Measurements from ENCODE around the gene ARL10.

ARL10 gene, protein sequence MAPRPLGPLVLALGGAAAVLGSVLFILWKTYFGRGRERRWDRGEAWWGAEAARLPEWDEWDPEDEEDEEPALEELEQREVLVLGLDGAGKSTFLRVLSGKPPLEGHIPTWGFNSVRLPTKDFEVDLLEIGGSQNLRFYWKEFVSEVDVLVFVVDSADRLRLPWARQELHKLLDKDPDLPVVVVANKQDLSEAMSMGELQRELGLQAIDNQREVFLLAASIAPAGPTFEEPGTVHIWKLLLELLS

DNA sequence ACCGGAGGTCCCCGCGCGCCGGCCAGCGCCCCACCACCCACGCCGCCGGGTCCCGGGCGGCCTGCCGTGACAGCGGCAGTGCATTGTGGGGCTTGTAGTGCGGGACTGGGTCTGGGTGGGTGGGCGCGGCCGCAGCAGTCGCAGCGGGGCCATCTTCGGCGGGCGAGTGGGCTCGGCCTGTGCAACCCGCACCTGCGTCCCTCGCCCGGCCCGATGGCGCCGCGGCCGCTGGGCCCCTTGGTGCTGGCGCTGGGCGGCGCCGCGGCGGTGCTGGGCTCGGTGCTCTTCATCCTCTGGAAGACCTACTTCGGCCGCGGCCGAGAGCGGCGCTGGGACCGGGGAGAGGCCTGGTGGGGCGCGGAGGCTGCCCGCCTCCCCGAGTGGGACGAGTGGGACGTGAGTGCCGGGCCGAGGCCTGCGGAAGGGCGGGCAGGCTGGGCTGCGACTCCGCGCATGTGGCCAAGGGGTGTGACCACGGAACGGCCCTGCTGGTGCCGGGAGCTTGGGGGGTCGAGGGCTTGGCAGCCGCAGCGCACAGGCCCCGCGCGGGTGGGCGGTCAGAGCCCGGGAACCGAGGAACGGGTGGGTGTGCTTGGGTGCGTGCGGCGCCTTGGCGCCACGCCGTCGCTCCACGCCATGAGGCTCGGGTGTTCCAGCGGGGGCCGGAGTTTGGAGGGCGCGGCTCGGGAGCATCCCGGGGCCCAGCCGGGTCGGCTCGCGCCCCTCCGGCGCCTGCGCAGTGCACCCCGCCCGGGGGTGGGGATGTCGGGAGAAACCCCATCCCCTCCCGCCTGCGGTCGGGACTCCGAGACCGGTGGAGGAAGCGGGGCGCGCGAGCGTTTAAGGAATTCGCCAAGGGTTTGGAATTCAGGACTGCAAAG lies at the start of gene ARL10:
Gene ARL10, plus strand, starts transcription at position 137 of the 881 bp plus-strand sequence. Its CDS starts 77 bp downstream, at position 214.
- peak; percentile 81 for DNase-seq

DNA sequence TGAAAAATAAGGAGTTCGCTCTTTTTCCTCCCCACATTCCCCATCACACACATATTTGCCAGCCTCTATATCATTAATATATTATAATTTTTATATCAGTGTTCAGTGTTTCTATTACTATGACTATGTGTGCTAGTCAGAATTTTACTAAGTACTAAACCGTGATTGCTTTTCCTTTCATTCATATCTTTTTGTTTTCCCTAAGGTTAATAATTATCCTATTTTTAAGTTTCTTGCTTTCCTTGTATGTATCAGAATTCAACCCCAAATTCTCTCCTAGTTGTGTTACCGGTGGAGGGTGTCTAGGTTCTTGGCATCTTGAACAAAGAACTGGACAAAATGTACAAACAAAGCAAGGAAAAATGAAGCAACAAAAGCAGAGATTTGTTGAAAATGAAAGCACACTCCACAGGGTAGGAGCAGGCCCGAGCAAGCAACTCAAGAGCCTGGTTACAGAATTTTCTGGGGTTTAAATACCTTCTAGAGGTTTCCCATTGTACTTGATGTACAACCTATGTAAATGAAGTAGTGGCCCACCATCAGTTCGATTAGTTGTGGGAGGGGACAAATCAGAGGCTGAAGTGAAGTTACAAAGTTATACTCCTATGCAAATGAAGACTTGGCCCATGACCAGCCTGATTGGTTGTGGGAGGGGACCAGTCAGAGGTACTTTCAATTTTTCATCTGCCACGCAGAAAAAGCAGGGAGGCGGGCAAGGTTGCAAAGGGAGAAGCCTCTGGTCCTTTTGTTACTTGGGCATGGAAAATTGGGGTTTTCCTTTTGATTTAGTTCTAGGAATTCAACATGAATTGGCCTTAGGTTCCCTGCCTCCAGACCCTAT lies 47.5 kb upstream of the ARL10 start:
- no peak for DNase-seq

DNA sequence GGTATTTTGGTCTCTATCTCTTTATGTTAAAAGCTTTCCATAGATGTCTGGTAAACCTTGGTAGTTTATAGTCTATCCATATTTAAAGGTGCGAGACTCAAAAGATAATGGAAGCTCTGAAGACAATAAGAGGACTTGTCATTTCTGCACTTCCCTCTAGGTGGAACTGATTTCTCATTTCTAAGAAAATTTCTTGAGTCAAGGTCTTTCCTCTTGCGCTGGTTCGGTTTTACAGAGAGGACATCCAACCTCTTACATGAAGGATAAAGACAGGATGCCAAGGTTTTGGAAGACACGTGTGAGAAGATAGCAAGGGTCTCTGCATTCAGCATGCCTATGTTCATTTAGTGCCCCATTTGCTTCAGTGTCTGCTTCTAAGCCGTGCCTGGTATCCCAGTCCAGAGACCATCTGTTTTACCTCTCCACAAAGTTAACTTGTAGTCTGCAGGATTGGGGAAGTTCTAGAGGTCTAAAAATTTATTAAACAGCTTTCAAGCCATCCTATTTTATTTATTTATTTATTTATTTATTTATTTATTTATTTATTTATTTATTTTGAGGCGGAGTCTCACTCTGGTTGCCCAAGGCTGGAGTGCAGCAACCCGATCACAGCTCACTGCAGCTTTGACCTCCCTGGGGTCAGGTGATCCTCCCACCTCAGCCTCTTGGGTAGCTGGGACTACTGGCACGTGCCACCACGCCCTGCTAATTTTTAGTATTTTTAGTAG lies 45.3 kb upstream of the ARL10 start:
- peak; percentile 17 for DNase-seq

DNA sequence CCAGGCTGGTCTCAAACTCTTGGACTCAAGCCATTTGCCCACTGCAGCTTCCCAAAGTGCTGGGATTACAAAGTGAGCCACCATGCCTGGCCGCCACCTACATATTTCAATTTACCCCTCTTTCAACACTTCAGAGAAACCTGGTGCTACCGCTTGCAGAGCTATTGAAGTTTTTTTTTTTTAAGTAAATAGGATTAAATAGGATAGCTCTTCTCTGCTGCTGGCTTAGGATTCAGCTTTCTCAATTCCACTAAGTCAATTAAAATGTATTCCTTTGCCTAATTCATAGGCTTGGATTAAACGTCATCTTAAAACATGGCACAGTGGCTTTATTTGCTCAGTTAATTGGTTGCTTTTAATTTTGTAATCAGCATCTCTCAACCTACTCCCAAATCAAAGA lies 44.7 kb upstream of the ARL10 start:
- peak; percentile 12 for DNase-seq

DNA sequence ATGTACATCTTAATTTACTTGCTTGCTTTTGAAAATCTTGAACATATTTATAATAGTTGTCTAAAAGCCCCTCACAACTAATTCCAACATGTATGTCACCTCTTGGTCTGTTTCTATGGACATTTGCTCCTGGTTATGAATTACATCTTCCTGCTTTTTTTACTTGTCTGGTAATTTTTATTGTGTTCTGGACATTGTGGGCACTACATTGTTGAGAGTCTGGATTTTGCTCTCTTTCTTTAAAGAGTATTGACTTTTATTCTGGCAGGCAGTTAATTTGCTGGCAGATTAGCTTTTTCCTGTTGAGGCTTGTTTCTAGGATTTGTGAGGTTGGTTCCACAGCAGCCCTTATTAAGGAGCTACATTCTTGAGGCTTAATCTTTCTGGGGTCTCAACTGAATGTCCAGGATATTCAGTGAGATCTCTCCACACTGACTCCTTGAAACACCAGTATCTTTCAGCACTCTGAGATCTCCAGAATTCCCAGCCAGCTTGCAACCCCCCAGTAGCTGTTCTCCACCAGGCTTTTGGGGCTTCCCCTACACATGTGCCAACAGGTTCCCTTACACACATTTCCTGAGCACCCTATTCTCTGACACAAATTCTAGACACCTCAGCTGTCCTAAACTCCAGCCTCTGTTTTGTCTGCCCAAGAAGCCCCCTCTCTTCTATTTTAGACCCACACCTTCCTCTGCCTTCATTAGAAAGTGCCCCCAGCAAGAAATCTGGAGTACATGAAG lies 31.1 kb upstream of the ARL10 start:
- no peak for DNase-seq

DNA sequence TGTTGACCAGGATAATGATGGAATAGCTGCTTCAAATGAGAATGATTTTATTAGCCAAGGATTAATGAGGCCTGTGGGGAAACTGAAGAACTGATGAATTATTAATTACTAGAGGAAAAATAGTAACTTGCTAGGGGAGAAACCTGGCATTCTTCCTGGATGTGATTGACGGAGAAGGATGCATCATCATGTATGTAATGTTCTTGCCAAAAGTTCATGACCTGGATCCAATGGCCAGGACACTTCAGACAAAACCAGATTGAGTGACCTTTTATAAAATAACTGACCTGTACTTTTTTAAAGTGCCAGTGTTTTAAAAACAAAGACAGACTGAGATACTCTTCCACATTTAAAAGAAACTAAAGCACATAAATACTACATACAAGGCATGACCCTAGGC lies 27.4 kb upstream of the ARL10 start:
- no peak for DNase-seq

DNA sequence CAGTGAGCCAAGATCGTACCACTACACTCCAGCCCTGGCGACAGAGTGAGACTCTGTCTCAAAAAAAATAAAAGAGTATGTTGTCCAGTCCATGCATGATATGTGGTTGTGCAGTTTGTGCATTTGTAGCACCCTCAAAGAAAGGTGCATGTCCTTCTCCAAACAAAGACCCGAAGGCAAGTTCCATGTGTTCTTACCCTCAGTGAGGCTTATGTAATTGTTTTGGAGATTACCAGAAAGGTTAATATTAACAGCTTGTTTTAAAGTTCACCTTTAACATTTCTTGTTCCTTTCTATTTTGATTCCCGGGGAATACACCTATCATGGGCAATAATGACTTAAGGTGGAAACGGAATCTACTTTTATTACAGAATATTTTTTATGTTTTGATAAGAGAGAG lies 26.0 kb upstream of the ARL10 start:
- DNase-seq: no peak

DNA sequence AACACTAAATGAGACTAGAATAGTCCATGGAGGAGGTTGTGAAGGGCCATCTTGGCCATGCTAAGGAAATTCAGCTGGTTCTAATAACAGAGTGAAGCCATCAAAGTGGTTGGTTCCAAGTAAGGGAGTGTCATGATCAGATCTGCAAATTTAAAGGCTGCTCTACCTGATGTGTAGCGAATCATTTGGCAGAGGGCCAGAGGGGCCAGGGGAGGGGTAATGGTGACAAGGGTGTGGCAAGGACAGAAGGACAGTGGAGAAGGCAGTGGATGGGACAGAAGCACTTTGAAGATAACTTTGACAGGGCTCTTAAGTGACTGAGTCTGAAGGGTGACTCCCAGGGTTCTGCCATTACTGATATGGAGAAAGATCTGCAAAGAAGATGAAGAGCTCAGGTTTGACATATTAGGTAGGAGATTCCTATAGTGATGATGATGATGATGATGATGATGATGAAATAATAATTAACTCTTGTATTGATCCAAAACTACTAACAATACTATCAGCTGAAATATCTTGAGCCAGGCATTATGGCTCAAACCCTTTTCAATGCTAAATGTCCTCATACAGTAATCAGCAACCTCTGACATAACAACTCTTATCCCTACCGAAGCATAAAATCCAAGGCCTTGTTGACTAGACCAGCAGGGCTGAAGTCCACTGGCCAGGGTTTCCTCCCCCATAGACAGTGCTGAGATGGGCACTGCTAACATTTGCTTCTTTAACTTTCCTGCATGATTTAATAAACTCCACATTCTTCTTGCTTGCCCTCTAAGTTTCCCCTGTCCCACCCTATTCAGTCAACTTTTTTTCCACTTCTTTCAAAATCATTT lies 23.7 kb upstream of the ARL10 start:
- no peak for DNase-seq

DNA sequence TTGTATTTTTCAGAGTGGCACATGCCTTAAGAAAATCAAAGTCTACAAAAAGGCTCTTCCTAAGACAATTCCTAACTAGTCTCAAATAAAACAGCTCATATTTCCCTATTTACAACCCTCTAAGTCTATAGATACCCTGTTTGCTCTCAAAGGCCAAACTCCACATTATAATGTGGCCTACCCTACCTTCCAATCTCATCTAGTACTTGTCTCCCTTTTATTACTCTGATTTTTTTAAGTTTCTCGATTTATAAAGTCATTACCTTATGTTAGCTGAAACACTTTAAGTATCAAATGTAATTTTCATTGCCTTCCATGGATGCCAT lies 23.2 kb upstream of the ARL10 start:
- DNase-seq: no peak

DNA sequence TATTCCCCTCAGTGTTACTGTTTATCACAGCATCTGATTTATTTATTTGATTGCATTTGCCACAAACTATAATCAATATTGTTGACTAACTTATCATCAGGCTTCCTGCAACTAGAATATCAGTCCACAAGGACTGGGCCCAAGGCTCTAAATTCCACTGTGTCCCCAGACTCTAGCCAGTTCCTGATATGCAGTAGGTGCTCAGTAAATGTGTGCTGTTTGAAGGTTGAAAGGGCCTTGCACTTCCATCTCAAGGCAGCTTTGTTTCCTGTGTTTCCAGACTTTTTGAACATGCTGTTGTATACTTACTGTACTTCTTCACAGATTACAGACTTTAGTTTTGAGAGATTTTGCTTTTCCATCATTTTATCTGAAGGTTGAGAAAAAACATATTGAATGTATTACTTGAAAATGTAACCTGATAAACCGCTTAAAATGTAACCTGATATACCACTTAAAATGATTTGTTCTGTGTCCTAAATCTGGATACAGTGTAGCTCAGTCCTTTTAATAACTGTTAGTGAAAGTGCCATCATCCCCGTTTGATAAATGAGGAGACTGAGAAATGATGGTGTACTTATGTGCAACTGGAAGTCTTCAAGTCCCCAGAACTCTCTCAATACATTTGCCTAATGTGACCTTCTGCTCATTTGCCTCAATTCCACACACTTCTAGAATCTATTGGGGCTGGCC lies 22.4 kb upstream of the ARL10 start:
- DNase-seq: no peak

DNA sequence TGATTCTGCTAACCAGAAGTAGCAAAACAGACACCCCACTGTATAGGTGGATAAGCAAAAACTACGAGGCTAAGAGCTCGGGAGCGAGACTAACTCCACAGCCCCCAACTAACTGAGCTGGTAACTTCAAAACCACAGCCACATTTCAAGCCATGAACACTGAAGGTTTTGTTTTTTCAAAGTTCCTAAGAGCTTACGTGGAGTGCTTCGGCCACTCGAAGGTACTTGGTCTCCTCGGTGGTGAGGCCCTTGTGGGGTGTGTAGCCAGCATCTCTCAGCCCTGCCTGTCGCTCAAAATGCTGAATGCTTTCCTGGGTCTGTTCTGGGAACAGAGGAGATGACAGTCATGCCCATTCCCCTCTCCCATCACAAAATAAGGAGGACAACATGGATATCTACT lies 14.9 kb upstream of the ARL10 start:
- DNase-seq: no peak

DNA sequence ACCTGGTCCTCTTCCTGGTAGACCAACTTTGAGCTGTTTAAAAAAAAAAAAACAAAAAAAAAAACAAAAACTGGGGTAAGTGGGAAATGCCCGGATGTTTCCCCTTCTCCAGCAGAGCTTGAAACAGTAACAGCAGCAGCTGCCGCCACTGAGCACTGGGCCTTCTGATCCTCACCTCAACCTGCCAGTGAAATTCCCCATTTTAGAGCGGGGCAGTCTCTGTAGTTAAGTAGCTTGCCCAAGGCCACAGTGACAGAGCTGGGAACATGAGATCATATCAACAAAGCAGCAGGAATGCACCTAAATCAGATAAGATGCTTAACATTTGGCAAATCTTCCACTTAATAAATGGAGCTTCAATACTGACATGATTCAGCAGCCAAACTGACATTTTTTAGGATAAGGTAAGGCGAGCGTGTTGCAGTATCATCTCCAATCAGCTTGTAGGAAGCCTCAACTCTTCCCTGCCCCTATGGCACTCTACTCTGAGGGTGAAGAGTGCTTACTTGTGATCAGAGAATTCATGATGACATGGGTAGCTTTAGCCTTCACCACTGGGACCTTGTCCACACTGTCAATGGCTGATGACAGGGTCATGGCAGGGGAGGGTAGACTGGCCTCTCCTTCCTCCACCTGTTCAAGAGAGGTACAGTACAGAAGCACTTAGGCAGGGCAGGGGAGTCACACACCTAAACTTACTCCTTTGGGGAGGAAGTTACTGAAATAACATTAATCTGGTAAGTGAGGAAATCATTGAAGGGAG lies 13.0 kb upstream of the ARL10 start:
- DNase-seq: no peak

DNA sequence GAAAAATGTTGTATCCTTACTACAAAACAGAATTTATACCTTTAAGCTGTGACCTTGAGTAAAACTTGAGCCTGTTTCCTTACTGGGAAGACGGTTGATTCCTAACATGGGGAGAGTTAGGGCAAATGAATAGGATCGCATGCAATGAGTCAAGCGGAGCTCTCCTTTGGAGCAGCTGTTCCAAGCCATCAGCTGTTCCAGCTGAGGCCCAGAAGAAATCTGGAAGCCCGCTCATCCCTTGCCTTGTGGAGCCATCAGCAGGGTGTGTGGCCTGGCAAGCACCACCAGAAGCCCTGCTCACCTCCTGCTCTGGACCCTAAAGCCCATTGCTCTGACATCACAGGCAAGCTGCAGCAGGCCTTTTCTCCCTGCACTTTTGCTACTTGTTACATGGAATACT lies 11.8 kb upstream of the ARL10 start:
- DNase-seq: no peak

DNA sequence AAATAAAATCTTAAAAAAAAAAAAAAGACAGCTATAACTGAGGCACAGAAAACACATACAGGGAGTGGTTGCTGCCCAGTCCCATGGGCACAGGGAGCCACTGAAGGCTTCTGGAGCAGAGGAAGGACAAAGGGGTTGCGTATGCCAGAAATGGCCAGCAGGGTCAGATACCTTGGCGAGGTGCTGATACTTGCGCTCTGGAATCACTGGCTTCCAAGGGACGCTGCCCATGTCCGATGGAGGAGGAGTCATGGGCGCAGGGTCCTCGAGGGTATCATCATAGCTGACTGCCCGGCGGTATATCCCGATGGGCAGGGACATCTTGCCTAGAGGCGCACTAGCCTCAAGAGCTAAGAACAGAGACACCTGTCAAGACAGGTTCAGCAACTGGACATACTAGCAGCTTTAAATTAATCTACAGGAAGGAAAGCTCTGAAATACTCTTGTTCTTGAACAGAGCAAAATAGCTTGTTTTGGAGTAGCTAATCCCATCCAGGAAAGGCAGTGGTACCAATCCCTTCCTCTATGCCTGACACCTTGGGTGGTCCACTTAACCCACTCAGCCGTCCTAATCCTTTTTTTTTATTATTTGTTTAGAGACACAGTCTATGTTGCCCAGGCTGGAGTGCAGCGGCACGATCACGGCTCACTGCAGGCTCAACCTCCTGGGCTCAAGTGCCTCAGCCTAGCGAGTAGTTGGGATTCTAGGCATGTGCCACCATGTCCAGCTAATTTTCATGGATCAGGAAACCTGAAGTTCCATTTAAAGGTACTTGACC lies 9.7 kb upstream of the ARL10 start:
- no peak for DNase-seq

DNA sequence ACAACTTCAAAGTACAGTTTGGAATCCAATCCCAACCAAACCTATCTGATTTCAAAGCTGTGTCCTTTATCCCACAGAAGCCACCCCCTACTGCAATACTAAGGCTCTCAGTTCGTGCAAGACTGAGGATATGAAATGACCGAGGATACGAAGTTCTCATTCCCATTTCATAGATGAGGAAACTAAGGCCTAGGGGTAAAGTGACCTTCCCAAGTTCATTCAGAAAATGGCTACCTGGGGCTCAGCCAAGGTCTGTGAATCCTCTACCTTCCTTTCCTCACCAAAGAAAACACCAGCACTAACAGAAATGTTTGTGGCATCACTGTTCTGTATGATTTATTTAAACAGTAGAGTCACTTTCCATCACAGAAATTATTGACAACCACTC lies 9.1 kb upstream of the ARL10 start:
- no peak for DNase-seq

DNA sequence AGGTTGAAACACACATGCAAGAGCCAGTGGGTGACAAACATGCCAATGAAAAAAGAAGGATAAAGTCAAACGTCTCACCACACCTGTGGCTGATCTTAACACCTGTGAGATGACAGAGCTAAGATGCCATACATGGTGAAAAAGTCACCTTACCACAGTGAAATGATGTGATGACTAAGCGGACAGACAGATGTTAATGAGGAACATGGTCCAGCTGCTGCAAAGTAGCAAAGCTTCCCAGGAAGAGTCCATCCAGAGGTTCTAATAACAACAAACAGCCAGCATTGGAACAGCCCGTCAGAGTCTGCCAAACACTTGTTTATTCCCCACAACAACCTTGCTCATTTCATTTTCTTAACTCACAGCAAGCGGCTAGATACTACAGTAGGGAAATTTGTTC lies 5.6 kb upstream of the ARL10 start:
- DNase-seq: no peak

DNA sequence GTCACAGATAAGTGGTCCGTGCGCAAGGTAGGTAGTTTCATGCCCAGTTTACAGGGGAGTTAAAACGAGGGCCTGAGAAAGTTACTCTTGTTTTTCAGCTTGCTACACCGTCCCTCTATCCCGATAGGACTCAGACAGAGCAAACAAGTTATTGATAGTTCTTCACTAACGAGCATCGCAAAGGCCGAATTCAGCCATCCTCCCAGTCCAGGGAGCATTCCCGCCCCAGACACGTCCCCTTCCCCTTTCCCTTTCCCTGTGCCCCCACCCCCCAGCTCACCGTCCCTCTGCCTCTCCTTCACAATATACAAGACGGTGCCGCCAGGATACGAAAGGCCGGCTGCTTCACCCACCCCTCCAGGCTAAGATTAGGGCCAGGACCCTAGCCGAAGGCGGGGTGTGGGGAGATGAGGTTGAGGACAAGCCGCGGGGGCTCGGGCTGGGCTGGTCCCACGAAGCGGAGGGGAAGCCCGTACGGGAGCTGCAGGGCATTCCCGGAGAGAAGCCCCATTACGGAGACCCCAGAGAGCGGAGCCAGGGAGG lies 4.3 kb upstream of the ARL10 start:
- no peak for DNase-seq

DNA sequence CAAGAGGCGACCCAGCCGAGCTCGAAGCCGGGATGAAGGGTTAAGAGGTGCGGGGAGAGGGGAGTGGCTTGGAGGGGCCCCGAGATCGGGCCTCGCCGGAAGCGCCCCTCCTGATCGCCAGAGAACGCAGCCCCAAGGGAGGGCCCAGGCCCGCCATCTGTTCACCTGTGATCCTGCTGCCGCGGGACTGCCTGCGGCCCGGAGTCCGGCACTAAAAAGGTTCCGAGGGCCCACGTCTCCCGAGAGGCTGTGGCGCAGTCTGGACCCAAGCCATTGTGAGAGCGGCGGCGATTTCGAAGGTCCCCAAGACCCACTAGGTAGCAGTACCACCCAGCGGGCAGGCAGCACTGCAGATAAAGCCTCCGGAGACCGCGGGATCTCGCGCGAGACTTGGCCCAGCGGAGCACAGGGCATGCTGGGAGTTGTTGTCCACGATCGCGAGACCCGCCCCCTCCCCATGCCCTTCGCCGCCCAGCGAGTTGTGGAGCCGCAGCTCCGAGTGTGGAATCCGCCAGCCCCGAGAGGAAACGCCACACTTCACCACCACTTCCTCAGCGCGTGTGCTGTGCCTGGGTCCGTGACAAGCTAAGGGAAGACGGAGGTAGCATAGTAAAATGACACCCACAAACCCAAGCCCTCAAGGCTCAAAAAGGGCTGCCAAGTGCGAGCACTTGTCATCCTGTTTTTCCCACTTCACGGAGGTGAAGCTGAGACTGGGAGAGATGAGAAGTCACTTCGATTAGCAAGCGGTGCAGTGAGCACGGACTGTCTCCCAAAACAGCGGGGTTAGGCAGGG lies 3.7 kb upstream of the ARL10 start, which contains the start of gene KIAA1191:
Gene KIAA1191, minus strand, starts transcription at position 328 of the 796 bp plus-strand sequence. CDS start 2,256 bp downstream, outside the sequence.
- DNase-seq: peak; percentile 95
